HG02759 (cell line): ENCODE data around the gene PLPPR3.

ENCODE experiments used
- ATAC-seq: cut with Tn5 transposase; IDR thresholded peaks from one replicate; pipeline ENCODE4 v1.9.1; 2021; ENCODE audit warnings: mild to moderate bottlenecking, moderate library complexity; ENCODE audit not compliant: unreplicated experiment

The PLPPR3 gene

GRCh38 chr19:821825-822503 lies at the start of gene PLPPR3:
PLPPR3 (minus strand) TSS chr19:821955; CDS start chr19:821559, 396 bp downstream.
- no peak for ATAC-seq

GRCh38 chr19:870963-871401 lies 49.2 kb upstream of the PLPPR3 start:
- no peak for ATAC-seq

- ATAC-seq: no peak
Measured at GRCh38 chr19:870314-870713, 48.6 kb upstream of the PLPPR3 start.

GRCh38 chr19:869245-870177 lies 47.8 kb upstream of the PLPPR3 start:
- no peak for ATAC-seq

- ATAC-seq: no peak
Measured at GRCh38 chr19:868458-869244, 46.9 kb upstream of the PLPPR3 start.

GRCh38 chr19:867855-868457 lies 46.2 kb upstream of the PLPPR3 start:
- ATAC-seq: no peak

GRCh38 chr19:867301-867793 lies 45.6 kb upstream of the PLPPR3 start:
- no peak for ATAC-seq

GRCh38 chr19:866769-867300 lies 45.1 kb upstream of the PLPPR3 start:
- ATAC-seq: no peak

- no peak for ATAC-seq
Measured at GRCh38 chr19:863315-863620, 41.5 kb upstream of the PLPPR3 start.

- no peak for ATAC-seq
Measured at GRCh38 chr19:862581-863314, 41.0 kb upstream of the PLPPR3 start.

GRCh38 chr19:861756-862580 lies 40.2 kb upstream of the PLPPR3 start:
- ATAC-seq: no peak

GRCh38 chr19:861141-861755 lies 39.5 kb upstream of the PLPPR3 start:
- ATAC-seq: no peak

- ATAC-seq: no peak
Measured at GRCh38 chr19:858868-859843, 37.4 kb upstream of the PLPPR3 start, which contains the start of gene CFD. CFD (plus strand) TSS chr19:859664; CDS start chr19:859690, 26 bp downstream.

GRCh38 chr19:858284-858683 lies 36.5 kb upstream of the PLPPR3 start:
- no peak for ATAC-seq

- ATAC-seq: no peak
Measured at GRCh38 chr19:855566-856120, 33.9 kb upstream of the PLPPR3 start.

GRCh38 chr19:855142-855541 lies 33.4 kb upstream of the PLPPR3 start:
- ATAC-seq: no peak

- no peak for ATAC-seq
Measured at GRCh38 chr19:854549-854948, 32.8 kb upstream of the PLPPR3 start.
